NCI-H1436 treated with DMSO at 0.1 percent for 48 hours (cell line): Measurements from ENCODE around the gene NANS.
"Not testable (repeated sequence)": the region's sequence is repeated elsewhere in the genome, so short reads cannot be mapped to it uniquely, and the experiment has no call there.

Source experiments
- DNase-seq: peaks from one replicate; lab custom pipeline; 2025; lab: John Stamatoyannopoulos, UW

Gene NANS

DNA sequence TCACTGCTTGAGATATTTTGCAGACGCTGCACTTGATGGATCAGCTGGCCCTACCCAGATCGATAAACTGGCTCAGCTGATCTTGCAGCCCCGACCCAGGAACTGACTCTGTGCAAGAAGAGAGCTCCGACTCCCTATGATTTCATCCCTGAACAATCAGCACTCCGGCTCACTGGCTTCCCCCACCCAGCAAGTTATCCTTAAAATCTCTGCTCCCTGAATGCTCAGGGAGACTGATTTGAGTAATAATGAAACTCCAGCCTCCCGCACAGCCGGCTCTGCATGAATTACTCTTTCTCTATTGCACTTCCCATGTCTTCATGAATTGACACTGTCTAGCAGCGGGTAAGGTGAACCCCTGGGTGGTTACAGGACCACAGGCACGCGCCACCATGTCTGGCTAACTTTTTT lies 16.9 kb upstream of the NANS start:
- DNase-seq: no peak

DNA sequence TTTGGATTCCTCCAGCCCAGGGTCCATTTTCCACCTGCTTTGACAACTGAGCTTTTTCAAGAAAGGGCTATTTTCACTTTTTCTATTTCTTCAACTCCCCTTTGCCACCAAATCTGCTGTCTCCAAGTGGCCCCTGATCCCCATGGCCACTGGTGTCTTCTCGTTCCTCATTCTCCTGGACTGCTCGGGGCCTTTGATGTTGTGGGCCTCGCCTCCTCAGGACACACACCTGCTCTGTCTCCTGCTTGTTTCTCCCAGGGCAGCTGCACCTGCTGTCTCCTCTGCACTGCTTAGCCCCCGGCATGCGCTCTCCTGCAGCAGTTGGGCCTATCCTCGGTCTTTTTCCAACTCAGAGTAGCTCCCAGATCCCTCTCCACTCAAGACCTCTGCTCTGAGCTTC lies 16.3 kb upstream of the NANS start:
- no peak for DNase-seq

DNA sequence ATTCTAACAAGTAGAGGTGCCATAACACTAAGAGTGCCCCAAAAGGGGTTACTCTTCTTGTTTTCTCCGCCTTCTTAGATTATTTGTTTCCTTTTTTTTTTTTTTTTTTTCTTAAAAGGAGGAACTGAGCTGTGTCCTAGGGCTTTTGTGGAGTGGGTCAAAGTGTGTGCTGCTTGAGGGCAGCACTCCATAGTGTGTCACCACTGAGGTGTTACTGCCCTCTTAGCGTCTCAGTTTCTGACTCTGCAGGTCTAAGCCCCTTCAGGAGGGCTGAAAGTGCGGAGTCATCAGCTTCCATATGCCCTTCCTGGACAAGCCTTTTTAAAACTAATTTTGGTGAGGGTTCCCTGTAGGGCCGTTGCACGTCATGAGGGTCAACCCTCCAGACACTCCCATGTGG lies 12.6 kb upstream of the NANS start:
- DNase-seq: no peak

DNA sequence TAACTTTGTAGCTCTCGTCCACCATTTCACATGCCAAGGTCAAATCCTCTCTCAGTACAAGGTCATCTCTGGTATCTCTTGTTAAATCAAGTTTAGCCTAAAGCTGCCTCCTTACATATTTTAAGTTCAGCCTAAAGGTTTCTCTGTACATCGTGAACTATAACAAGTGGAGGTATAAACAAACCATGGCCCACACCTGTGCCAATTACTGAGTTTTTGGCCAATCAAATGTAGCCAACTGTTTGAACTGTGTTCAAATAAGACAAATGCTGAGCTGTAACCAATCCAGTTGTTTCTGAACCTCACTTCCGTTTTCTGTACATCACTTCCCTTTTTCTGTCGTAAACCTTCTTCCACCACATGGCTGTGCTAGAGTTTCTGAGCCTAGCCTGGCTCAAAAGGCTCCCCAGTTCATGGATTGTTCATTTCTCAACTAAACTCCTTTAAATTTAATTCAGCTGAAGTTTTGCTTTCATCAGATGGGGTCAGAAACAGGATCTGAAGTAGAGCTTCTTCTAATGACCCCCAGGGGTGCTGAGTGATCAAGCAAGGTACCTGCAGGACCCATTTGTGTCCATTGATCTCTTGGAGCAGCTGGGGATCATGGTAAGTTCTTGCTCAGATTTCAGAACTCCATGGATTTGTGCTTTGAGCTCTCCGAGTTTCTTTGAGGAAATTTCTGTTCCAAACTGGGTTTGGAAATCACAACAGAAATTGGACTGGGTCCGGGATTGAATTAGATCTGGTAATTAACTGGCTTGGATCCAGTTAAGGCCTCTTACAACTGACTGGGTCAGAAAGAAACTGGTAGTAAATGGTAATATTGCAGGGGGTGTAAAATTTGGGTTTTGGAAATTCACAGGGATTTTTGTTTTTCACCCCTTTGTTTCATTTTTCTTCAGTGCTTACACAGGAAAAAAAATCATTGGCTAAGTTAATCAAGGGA lies 11.0 kb upstream of the NANS start:
- no peak for DNase-seq

DNA sequence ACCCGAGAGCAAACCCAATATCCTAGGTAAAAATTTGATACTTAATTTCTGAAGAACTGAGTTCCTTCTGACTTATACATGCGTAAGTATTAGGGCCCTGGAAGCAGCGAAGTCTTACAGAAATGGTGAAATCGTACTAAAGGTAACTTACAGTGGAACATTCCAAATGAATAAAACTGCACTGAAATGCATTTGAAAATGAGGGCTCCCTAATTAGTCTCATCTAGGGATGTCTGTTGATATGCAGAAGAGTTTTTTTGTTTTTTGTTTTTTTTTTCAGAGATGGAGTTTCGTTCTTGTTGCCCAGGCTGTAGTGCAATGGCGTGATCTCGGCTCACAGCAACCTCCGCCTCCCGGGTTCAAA lies 10.4 kb upstream of the NANS start:
- DNase-seq: no peak

DNA sequence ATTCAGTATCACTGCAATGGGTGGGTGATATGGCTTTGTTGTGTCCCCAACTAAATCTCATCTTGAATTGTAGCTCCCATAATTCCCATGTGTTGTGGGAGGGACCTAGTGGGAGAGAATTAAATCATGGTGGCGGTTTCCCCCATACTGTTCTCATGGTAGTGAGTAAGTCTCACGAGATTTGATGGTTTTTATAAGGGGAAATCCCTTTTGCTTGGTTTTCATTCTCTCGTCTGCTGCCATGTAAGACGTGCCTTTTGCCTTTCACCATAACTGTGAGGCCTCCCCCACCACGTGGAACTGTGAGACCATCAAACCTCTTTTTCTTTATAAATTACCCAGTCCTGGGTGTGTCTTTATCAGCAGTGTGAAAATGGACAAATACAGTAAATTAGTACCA lies 9.5 kb upstream of the NANS start:
- DNase-seq: no peak

DNA sequence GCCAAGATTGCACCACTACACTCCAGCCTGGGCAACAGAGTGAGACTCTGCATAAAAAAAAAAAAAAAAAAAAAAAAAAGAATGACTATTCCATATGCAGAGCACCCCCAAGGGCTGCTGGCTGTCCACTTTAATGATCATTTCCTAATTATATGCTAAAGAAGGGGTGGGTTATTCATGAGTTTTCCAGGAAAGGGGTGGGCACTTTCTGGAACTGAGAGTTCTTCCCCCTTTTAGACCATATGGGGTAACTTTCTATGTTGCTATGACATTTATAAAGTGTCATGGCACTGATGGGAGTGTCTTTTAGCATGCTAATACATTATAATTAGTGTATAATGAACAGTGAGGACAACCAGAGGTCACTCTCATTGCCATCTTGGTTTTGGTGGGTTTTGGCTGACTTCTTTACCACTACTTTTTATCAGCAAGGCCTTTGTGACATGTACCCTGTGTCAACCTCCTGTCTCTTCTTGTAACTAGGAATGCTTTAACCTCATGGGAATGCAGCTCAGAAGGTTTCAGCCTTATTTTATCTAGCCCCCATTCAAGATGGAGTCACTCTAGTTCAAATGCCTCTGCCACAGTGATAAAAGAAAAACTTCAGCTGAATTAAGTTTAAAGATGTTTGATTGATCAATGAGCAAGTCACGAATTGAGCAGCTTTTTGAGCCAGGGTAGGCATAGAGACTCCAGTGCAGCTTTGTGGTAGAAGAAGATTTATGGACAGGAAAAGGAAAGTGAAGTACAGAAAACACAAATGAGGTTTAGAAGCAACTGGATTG lies 7.1 kb upstream of the NANS start:
- no peak for DNase-seq

DNA sequence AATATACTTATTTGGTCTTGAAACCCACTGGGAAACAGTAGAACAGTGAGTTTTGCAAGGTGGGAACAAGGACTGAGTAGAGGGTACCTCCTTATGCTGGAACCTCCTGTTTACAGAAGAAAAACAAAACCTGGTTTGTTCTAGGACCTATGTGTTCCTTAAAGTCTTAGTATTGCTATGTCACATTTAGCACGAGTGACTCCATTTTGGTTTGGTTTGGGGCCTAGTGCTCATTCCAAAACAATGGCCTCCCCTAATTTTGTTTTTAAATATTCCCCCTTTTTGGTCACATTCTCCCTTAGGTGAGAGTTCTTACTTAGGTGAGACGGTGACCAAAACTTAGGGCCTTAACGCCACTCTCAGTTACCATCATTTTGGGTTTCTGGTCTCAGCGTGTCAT lies 6.2 kb upstream of the NANS start:
- DNase-seq: no peak

DNA sequence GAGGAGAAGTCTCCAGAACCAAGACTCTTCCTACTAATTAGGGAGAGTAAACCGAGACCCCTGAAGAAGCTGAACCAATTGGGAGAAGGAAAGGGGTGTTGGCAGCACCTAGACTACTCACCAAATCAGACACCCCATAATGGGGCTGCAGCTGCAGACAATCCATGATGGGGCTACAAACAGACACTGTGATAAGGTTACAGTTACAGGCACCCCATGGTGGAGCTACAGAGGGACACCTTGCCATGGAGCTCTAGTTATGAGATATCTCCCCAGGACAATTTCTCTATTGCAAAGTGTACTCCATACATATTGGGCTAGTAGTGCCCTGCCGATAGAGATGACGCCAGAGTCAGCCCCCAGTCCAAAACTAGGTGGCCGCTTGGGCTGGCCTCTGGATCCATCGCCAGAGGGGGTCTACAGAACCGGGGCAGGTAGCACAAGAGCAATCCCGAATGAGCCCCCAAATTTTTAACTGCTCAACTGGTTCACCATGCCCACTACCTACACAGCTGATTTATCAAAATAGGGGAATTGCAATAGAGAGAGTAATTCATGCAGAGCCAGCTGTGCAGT lies 2.1 kb upstream of the NANS start:
- DNase-seq: no peak

DNA sequence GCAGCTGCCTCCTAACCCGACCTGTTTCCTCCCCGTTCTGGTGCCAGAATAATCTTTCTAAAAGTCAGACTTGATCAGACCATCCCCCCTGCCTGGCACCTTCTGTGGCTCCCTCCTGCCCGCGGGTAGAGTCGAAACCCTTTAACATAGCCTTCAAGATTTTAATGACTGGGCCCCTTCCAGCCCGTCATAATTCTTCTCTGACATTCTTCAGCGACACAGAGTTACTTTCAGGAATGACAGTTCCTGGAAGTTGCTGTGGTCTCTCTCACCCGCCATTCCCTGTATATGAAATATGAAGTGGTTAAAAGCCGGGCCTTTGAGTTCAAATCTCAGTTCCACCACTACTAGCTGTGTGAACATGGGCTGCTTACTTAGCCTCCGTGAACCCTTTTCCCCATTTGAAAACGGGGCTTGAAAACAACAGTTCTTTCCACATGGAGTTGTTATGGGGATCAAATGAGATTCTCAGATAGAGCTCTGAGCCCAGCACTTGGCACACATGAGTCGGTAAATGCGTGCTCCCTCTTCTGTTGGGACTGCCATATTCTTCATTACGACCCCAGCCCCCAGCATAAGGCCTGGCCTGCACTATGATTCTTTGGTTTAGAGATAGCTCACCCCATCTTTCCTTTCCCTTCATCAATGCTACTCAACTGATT lies 737 bp downstream of the NANS start:
- no peak for DNase-seq

DNA sequence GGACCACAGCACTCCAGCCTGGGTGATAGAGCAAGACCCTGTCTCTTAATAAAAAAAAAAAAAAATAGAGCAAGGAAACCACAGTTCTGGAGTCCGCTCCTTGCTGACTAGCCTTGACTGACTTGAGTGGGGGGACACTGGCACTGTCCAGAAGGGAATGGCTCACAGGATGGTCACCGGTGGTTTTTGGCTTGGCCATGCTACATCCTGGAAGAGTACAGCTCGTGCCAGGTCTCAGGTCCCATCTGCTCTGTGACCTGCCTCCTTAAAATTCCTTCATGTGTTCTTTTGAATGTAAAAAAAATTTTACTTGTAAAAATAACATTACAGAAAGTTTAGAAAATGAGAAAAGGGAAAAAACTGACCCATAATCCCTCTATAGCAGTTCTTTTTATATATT lies 5.6 kb downstream of the NANS start:
- no peak for DNase-seq

DNA sequence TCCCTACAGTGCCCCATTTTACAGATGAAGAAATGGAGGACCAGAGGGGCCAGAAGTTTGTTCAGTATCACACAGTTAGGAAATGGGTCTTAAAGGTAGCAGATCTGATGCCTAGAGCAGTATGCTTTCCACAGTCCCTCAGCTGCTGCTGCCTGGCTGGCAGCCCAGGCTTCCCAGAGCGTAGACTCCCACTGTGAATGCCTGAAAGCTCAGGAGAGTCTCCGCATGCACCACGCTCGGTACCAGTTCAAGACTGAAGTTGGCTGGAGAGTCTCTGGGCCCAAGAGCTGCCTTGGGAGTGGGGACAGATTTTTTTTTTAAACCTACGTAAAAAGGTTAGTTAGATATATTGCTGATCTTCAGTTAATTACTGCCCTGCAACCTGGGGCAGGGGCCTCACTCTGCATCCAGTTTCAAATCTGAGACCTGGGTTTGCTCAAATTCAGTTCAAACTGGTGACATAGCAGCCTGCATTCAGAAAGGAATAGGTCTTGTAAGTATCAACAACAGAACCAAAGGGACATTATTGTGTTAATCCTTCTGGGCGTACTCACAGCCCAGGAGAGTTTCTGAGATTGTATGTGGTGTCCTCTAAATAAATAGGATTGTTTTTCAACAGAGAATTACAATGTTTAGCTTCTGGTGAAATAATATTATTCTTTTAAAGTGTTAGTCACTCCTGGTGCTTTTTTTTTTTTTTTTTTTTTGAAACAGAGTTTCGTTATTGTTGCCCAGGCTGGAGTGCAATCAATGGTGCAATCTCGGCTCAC lies 8.3 kb downstream of the NANS start:
- DNase-seq: no peak

DNA sequence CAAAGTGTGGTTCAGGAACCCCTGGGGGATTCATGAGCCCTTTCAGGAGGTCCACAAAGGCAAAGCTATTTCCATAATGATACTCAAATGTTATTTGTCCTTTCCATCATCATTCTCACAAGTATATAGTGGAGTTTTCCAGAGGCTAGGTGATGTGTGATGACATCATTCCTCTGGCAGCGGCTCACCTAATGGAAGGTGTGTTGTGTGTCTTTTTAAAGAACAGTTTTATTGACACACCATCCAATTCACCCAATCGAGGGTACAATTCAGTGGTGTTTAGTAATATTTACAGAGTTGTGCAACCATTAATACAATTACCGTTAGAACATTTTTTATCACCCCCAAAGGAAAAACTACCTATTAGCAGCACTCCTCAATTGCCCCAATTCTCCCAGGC lies 9.7 kb downstream of the NANS start:
- DNase-seq: peak; percentile 75

DNA sequence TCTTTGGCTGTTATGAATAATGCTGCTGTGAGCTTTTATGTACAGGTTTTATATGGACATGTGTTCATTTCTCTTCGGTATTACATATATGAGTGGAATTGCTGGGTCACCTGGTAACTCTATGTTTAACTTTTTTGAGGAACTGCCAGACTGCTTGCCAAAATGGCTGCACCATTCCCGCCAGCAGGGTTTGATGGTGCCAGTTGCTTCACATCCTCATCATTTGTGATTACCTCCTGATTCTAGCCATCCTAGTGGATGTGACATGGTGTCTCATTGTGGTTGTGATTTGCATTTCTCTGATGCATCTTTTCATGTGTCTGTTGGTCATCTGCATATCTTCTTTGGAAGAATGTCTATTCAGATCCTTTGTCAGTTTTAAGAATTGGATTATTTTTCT lies 10.7 kb downstream of the NANS start:
- DNase-seq: no peak

DNA sequence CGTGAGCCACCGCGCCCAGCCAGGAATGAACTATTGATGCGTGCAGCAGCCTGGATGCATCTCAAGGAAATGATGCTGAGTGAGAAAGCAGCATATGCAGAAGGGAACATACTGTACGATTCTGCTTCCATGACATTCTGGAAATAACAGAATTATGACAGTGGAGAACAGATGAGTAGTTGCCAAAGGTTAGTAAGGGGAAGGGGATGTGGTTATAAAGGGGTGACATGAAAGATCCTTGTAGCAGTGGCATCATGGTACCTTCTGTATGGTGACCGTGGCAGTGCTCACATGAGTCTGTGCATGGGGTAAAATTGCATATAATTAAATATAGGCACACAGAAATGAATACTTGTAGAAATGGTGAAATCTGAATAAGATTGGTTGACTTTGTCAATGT lies 13.0 kb downstream of the NANS start:
- DNase-seq: no peak

DNA sequence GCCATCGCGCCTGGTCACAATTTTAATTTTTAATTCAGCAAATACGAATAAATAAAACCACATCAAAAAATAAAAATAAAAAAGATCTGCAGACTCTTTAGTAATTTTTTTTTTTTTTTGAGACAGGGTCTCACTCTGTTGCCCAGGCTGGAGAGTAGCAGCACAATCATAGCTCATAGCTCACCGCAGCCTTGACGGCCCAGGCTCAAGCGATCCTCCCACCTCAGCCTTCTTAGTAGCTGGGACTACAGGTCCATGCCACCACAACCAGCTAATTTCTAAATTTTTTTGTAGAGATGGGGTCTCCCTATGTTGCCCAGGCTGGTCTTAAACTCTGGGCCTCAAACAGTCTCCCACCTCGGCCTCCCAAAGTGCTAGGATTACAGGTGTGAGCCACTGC lies 14.2 kb downstream of the NANS start:
- DNase-seq: no peak

DNA sequence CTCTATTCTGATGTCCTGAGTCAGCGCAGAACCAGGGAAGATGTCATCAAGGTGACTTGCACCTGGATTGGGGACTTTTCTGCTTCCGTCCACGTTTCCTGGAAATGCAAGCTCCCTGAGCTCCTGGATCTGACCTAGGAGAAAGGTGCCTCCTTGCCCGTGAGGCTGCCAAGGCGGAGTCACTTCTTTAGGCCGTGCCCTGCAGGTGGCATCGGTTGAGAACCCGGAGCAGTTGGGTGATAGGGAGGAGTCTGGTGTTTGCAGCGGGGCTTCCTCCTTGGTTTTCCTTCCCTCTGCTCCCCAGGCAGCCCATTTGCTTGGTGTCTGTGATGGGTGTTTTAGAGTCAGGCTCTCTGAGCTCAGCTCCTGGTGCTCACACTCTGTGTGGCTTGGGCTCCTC lies 15.2 kb downstream of the NANS start:
- DNase-seq: no peak

DNA sequence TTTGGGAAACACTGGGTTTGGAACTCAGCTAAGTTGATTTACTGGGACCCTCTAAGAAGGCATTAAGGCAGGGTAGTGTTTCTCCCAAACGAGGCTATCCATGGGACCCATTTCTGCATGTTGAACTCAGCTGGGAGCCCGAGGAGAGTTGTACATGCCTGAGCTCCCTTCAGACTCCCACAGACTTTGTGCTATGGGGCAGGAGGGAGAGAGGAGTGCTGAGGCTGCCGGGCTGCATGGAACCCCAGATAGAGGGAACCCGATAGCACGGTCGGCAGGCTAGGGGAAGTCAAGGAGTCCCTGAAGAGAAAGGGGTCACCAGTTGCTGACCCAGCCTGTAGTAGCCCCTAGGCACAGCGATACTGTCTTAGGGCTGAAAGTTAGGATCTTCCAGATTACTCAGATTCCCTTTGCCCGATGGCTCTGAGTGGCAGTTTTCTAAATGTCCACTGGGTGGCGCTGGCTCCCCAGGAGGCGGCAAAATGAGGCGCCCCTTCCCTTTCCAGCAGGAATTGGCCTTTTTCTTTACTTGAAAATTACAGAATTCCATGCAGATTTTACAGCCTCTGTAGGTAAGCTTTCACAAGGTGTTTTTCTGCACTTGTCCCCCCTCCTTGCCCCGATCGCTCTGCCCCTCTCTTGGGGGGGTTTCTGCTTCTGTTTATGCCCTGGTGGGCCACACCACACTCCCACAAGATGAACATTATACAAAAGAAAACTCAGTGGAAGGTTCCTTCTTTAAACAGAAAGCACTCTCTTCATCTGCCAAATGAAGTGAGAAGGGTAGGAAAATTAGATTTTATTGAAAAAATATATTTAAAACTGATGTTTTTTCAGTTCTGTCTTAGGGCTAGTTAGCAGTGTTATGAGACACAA lies 17.8 kb downstream of the NANS start:
- no peak for DNase-seq

DNA sequence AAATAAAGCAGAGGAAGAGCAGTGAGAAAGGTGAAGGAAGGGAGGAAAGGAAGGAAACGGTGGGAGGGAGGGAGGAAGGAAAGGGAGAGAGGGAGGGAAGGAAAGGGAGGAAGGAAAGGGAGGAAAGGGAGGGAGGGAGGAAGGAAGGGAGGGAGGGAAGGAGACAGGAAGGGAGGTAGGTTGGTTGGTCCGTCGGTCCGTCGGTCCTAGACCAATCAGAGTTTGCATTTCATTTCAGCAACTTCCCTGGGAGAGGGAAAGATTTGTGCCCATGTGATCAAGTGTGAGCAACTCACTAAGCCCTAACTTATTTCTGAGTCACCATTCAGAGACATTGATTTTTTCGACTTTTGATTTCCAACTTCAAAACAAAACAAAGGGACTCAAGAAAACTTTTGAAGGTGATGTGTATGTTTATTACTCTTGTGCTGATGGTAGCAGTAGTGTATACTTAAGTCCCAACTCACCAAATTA lies 18.8 kb downstream of the NANS start:
- no peak for DNase-seq

DNA sequence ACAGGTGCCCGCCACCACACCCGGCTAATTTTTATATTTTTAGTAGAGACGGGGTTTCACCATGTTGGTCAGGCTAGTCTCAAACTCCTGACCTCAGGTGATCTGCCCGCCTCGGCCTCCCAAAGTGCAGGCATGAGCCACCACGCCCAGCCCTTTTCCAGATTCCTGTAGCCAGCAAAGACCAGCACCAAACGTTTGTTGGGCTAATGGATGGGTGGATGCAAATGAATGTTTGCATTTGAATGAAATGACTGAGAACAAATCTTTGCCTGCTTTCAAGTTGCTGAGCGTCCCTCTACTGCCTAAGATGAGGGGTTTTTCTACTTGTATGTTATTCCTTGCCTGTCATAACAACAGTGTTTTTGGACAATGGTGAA lies 20.0 kb downstream of the NANS start:
- not testable (repeated sequence) for DNase-seq

DNA sequence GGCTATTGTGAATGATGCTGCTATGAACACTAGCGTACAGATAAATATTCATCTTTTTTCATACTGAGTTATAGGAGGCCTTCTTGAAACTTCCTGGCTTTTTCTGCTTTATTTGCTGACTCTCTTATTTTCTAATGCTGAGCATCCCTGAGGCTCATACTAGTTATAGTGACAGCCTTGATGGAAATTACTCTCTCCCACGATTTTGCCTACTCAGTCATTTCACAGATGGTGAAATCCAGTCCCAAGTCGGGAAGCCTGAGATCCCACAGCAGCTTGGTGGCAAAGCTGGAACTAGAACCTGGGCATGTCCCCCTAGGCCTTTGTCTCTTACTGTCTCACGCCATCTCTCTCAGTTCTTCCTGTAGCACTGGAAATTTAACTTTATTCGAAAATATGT lies 22.4 kb downstream of the NANS start:
- DNase-seq: no peak
